GM23338 (cell line): Measurements from ENCODE around the gene C1QTNF8. TPM values are rescaled to one million over a fixed set of nuclear protein-coding genes. Genes with fewer than 3 reads are reported as not detected.

Source experiments
- ATAC-seq: fragments of 200-7000 bp; cut with Tn5 transposase; 3 replicates; pipeline ENCODE4 v1.9.1; 2020
- DNase-seq: peaks from one replicate; pipeline ENCODE4 v3.0.0-alpha.2; 2015; ENCODE audit warnings: low spot score
- H2AFZ ChIP-seq: fragments of 200-600 bp; sonication (generic); 2 replicates; pipeline ENCODE4 v1.8.0; 2016; ENCODE audit warnings: antibody characterized with exemption, mild to moderate bottlenecking, moderate library complexity
- H3F3A ChIP-seq: fragments of 200-600 bp; sonication (generic); replicated peaks from 2 replicates; pipeline ENCODE4 v1.8.0; 2017; ENCODE audit warnings: antibody characterized with exemption, mixed run types, low read depth
- H3K27ac ChIP-seq: fragments of 200-600 bp; sonication (generic); 2 replicates; pipeline ENCODE4 v1.6.1; 2016; ENCODE audit warnings: low read depth
- H3K27me3 ChIP-seq: fragments of 200-600 bp; sonication (generic); 2 replicates; pipeline ENCODE4 v1.8.0; 2016; ENCODE audit warnings: mild to moderate bottlenecking, mixed run types, moderate library complexity; ENCODE audit not compliant: insufficient read depth
- H3K36me3 ChIP-seq: fragments of 200-600 bp; sonication (generic); 2 replicates; pipeline ENCODE4 v1.8.0; 2016; ENCODE audit warnings: mild to moderate bottlenecking; ENCODE audit not compliant: insufficient read depth
- H3K4me1 ChIP-seq: fragments of 200-600 bp; sonication (generic); 2 replicates; pipeline ENCODE4 v1.8.0; 2016; ENCODE audit warnings: mild to moderate bottlenecking, moderate library complexity; ENCODE audit not compliant: insufficient read depth
- H3K4me2 ChIP-seq: fragments of 200-600 bp; sonication (generic); 2 replicates; pipeline ENCODE4 v1.7.1; 2017; ENCODE audit warnings: mixed run types
- H3K4me3 ChIP-seq: fragments of 200-600 bp; sonication (generic); 2 replicates; pipeline ENCODE4 v1.6.1; 2016; ENCODE audit warnings: mixed run types
- H3K79me2 ChIP-seq: fragments of 200-600 bp; sonication (generic); replicated peaks from 2 replicates; pipeline ENCODE4 v1.8.0; 2017; ENCODE audit warnings: mild to moderate bottlenecking; ENCODE audit not compliant: insufficient read depth
- H3K9me2 ChIP-seq: fragments of 200-600 bp; sonication (generic); 2 replicates; pipeline ENCODE4 v1.8.0; 2017; ENCODE audit not compliant: insufficient read depth
- H4K20me1 ChIP-seq: fragments of 200-600 bp; sonication (generic); replicated peaks from 2 replicates; pipeline ENCODE4 v1.8.0; 2017; ENCODE audit warnings: mild to moderate bottlenecking; ENCODE audit not compliant: insufficient read depth
- H3K27ac Mint-ChIP-seq: 2 replicates; pipeline ENCODE4 v1.8.0; 2020; ENCODE audit warnings: inconsistent platforms, mild to moderate bottlenecking, moderate library complexity, mixed read lengths
- H3K27me3 Mint-ChIP-seq: 3 replicates; pipeline ENCODE4 v1.8.0; 2022; ENCODE audit warnings: low read depth, mild to moderate bottlenecking, moderate library complexity, mixed read lengths, inconsistent platforms; ENCODE audit not compliant: insufficient read depth, poor library complexity
- H3K36me3 Mint-ChIP-seq: 3 replicates; pipeline ENCODE4 v1.8.0; 2021; ENCODE audit warnings: low read depth, mild to moderate bottlenecking, inconsistent platforms, moderate library complexity, mixed read lengths
- H3K4me1 Mint-ChIP-seq: 3 replicates; pipeline ENCODE4 v1.8.0; 2020; ENCODE audit warnings: mild to moderate bottlenecking, inconsistent platforms, mixed read lengths
- H3K4me3 Mint-ChIP-seq: 3 replicates; pipeline ENCODE4 v1.8.0; 2021; ENCODE audit warnings: moderate library complexity, mild to moderate bottlenecking, inconsistent platforms, mixed read lengths
- H3K9me3 Mint-ChIP-seq: 3 replicates; pipeline ENCODE4 v1.8.0; 2020; ENCODE audit warnings: moderate library complexity, mild to moderate bottlenecking, inconsistent platforms, mixed read lengths
- CREB1 ChIP-seq: fragments of 250-450 bp; sonication (Bioruptor Pico); IDR thresholded peaks from 2 replicates; pipeline ENCODE4 v1.5.0; 2020; ENCODE audit warnings: low read depth, mild to moderate bottlenecking, moderate library complexity
- EZH2phosphoT487 ChIP-seq: fragments of 200-600 bp; sonication (generic); IDR thresholded peaks from one replicate; pipeline ENCODE4 v1.8.1; 2018; ENCODE audit warnings: antibody characterized with exemption; ENCODE audit not compliant: unreplicated experiment
- JUNB ChIP-seq: IDR thresholded peaks from one replicate; pipeline ENCODE4 v1.6.1; 2016; ENCODE audit warnings: antibody characterized with exemption; ENCODE audit not compliant: unreplicated experiment
- NANOG ChIP-seq: IDR thresholded peaks from 2 replicates; pipeline ENCODE4 v1.6.1; 2016; ENCODE audit warnings: antibody characterized with exemption, borderline replicate concordance
- ZNF114 ChIP-seq: fragments of 250-450 bp; sonication (Bioruptor Pico); IDR thresholded peaks from 2 replicates; pipeline ENCODE4 v1.5.0; 2020; ENCODE audit warnings: mild to moderate bottlenecking, moderate library complexity
- ZNF331 ChIP-seq: fragments of 250-450 bp; sonication (Bioruptor Pico); IDR thresholded peaks from 2 replicates; pipeline ENCODE4 v1.5.0; 2020; ENCODE audit warnings: low read depth, mild to moderate bottlenecking, moderate library complexity
- polyA plus RNA-seq: library from polyadenylated mRNA; unstranded; fragments of >200 nt; fragmentation: Nextera tagmentation; extraction: Ambion mirVana; gene quantifications from 2 replicates; pipeline ENCODE4 v1.2.1, GENCODE V29; 2016
- total RNA-seq: library from RNA; depleted of rRNA; stranded (reverse); fragments of >200 nt; shearing (Covaris generic); gene quantifications from 2 replicates; pipeline ENCODE4 v1.2.3, GENCODE V29; 2014
- TF ChIP-seq, protein P1 (sequence below), 2 experiments: fragments of 200-600 bp in 1 of 2; sonication (generic) in 1 of 2; conservative IDR thresholded peaks; 2 replicates each; pipeline versions ENCODE4 v1.5.1 to v1.6.1; 2016 to 2017; ENCODE audit warnings: antibody characterized with exemption in 2 of 2, low read depth in 2 of 2, mild to moderate bottlenecking in 2 of 2, moderate library complexity in 1 of 2
- TF ChIP-seq, protein P2 (sequence below): IDR thresholded peaks from one replicate; pipeline ENCODE4 v1.6.1; 2018; ENCODE audit warnings: antibody characterized with exemption; ENCODE audit not compliant: unreplicated experiment
- TF ChIP-seq, protein P3 (sequence below): fragments of 250-450 bp; sonication (Bioruptor Pico); IDR thresholded peaks from 2 replicates; pipeline ENCODE4 v1.5.0; 2020; ENCODE audit warnings: mild to moderate bottlenecking, moderate library complexity

Gene C1QTNF8
- total and polyA plus RNA-seq, 2 experiments from 2014 or later, result not detected

DNA sequence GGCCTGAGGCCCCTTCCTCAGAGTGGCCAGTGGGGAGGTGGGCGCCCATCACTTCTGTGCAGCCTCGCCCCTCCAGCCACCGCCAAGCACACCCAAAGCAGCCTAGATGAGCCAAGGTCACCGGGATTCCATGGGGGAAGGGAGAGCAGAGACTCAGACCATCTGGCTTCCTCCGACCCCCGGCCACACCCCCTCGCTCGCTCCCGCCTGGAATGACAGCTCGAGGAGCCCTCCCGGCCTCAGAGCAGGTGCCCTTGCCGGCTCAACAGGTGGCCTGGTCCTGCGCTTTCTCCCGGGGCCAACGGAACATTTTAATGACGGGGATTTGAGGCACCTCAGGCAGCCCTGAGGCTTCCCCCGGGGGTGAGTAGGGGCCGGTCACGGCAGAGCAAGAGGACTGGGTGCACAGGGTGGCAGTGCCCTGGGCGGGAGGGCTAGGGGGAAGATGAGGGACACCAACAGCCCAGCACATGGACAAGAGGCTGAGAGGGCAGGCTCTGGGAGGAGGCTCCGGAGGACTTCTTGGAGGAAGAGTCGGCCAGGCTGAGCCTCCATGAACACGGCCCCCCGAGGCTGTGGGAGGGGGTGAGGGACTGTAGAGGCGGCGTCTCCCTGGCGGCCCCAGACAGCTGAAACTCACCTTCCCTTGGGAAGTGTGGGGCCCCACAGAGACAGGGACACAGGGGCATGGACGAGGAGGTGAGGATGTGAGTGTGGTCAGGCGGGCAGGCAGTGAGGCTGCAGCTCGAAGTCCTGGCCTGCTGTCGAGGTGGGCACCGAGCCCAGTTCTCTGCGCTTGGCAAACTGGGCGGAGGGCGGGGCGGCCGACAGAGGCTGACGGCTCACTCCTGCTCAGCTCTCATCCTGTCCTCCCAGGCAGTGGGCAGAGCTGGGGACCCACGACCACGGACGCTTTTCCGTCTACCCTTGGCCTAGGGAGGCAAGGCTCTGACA is 12.5 kb upstream of the C1QTNF8 start:
- Mint-ChIP-seq H3K27me3 (peaks cover 8% of the 10 kb centered on the region), H3K27ac (no peak overlapping the region), H3K4me1 (no peaks in the 10 kb centered on the region), H3K9me3 (no peaks in the 10 kb centered on the region), H3K4me3 (no peak overlapping the region), H3K36me3 (no peaks in the 10 kb centered on the region)
- Histone ChIP-seq H3F3A (no peaks in the 10 kb centered on the region), H3K79me2 (no peaks in the 10 kb centered on the region), H3K27me3 (no peaks in the 10 kb centered on the region), H3K4me2 (no peak overlapping the region), H3K4me3 (no peak overlapping the region), H2AFZ (no peak overlapping the region), H3K9me2 (no peaks in the 10 kb centered on the region), H4K20me1 (no peaks in the 10 kb centered on the region), H3K4me1 (no peaks in the 10 kb centered on the region), H3K27ac (no peak overlapping the region), H3K36me3 (no peaks in the 10 kb centered on the region)
- TF ChIP-seq JUNB, result no peak
- no peak for TF ChIP-seq NANOG
- peak; percentile 9 for ATAC-seq
- no peak for DNase-seq

DNA sequence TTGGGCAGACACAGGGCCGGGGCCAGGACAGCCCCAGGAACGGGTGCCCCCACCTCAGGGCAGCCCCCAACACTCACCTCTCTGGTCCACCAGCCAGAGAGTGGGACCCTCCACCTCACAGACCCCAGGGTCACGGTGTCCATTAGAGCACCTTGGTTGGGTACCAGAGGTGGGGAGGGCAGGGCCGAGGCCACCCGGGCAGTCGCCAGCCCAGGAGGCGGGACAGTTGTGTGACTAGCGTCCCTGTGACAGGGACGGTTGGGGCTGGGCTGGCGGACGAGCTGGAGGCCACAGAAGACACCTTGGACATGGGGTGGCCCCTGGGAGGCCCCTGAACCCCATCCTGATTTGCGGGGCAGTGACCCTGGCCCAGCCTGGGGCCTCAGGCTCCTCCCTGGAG is 11.7 kb upstream of the C1QTNF8 start:
- H3K27ac Mint-ChIP-seq, result no peak overlapping the region
- TF ChIP-seq CREB1 (no peak), JUNB (no peak), ZNF114 (CRISPR knock-in tag) (no peak), EZH2phosphoT487 (no peak), NANOG (no peak), ZNF331 (no peak)
- TF ChIP-seq, protein P1, sequence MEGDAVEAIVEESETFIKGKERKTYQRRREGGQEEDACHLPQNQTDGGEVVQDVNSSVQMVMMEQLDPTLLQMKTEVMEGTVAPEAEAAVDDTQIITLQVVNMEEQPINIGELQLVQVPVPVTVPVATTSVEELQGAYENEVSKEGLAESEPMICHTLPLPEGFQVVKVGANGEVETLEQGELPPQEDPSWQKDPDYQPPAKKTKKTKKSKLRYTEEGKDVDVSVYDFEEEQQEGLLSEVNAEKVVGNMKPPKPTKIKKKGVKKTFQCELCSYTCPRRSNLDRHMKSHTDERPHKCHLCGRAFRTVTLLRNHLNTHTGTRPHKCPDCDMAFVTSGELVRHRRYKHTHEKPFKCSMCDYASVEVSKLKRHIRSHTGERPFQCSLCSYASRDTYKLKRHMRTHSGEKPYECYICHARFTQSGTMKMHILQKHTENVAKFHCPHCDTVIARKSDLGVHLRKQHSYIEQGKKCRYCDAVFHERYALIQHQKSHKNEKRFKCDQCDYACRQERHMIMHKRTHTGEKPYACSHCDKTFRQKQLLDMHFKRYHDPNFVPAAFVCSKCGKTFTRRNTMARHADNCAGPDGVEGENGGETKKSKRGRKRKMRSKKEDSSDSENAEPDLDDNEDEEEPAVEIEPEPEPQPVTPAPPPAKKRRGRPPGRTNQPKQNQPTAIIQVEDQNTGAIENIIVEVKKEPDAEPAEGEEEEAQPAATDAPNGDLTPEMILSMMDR (conservative IDR thresholded peaks at IDR 0.05; ENCODE audit: low read depth in 2 of 2), result no peak
- TF ChIP-seq, protein P2, sequence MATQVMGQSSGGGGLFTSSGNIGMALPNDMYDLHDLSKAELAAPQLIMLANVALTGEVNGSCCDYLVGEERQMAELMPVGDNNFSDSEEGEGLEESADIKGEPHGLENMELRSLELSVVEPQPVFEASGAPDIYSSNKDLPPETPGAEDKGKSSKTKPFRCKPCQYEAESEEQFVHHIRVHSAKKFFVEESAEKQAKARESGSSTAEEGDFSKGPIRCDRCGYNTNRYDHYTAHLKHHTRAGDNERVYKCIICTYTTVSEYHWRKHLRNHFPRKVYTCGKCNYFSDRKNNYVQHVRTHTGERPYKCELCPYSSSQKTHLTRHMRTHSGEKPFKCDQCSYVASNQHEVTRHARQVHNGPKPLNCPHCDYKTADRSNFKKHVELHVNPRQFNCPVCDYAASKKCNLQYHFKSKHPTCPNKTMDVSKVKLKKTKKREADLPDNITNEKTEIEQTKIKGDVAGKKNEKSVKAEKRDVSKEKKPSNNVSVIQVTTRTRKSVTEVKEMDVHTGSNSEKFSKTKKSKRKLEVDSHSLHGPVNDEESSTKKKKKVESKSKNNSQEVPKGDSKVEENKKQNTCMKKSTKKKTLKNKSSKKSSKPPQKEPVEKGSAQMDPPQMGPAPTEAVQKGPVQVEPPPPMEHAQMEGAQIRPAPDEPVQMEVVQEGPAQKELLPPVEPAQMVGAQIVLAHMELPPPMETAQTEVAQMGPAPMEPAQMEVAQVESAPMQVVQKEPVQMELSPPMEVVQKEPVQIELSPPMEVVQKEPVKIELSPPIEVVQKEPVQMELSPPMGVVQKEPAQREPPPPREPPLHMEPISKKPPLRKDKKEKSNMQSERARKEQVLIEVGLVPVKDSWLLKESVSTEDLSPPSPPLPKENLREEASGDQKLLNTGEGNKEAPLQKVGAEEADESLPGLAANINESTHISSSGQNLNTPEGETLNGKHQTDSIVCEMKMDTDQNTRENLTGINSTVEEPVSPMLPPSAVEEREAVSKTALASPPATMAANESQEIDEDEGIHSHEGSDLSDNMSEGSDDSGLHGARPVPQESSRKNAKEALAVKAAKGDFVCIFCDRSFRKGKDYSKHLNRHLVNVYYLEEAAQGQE, result no peak
- TF ChIP-seq, protein P3, sequence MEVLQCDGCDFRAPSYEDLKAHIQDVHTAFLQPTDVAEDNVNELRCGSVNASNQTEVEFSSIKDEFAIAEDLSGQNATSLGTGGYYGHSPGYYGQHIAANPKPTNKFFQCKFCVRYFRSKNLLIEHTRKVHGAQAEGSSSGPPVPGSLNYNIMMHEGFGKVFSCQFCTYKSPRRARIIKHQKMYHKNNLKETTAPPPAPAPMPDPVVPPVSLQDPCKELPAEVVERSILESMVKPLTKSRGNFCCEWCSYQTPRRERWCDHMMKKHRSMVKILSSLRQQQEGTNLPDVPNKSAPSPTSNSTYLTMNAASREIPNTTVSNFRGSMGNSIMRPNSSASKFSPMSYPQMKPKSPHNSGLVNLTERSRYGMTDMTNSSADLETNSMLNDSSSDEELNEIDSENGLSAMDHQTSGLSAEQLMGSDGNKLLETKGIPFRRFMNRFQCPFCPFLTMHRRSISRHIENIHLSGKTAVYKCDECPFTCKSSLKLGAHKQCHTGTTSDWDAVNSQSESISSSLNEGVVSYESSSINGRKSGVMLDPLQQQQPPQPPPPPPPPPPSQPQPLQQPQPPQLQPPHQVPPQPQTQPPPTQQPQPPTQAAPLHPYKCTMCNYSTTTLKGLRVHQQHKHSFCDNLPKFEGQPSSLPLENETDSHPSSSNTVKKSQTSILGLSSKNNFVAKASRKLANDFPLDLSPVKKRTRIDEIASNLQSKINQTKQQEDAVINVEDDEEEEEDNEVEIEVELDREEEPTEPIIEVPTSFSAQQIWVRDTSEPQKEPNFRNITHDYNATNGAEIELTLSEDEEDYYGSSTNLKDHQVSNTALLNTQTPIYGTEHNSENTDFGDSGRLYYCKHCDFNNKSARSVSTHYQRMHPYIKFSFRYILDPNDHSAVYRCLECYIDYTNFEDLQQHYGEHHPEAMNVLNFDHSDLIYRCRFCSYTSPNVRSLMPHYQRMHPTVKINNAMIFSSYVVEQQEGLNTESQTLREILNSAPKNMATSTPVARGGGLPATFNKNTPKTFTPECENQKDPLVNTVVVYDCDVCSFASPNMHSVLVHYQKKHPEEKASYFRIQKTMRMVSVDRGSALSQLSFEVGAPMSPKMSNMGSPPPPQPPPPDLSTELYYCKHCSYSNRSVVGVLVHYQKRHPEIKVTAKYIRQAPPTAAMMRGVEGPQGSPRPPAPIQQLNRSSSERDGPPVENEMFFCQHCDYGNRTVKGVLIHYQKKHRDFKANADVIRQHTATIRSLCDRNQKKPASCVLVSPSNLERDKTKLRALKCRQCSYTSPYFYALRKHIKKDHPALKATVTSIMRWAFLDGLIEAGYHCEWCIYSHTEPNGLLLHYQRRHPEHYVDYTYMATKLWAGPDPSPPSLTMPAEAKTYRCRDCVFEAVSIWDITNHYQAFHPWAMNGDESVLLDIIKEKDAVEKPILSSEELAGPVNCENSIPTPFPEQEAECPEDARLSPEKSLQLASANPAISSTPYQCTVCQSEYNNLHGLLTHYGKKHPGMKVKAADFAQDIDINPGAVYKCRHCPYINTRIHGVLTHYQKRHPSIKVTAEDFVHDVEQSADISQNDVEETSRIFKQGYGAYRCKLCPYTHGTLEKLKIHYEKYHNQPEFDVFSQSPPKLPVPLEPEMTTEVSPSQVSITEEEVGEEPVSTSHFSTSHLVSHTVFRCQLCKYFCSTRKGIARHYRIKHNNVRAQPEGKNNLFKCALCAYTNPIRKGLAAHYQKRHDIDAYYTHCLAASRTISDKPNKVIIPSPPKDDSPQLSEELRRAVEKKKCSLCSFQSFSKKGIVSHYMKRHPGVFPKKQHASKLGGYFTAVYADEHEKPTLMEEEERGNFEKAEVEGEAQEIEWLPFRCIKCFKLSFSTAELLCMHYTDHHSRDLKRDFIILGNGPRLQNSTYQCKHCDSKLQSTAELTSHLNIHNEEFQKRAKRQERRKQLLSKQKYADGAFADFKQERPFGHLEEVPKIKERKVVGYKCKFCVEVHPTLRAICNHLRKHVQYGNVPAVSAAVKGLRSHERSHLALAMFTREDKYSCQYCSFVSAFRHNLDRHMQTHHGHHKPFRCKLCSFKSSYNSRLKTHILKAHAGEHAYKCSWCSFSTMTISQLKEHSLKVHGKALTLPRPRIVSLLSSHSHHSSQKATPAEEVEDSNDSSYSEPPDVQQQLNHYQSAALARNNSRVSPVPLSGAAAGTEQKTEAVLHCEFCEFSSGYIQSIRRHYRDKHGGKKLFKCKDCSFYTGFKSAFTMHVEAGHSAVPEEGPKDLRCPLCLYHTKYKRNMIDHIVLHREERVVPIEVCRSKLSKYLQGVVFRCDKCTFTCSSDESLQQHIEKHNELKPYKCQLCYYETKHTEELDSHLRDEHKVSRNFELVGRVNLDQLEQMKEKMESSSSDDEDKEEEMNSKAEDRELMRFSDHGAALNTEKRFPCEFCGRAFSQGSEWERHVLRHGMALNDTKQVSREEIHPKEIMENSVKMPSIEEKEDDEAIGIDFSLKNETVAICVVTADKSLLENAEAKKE, result no peak

More for the DNA sequence above, 11.7 kb upstream of the C1QTNF8 start:
- peaks cover 8% of the 10 kb centered on the region for H3K27me3 Mint-ChIP-seq
- DNase-seq (no peak), ATAC-seq (no peak)
- H3K4me3 Mint-ChIP-seq, result no peak overlapping the region
- H4K20me1 ChIP-seq, result no peaks in the 10 kb centered on the region
- H3K9me3 Mint-ChIP-seq, result no peaks in the 10 kb centered on the region
- H2AFZ ChIP-seq, result no peak overlapping the region
- H3K27ac ChIP-seq, result no peak overlapping the region
- H3K4me1 ChIP-seq, result no peaks in the 10 kb centered on the region
- no peaks in the 10 kb centered on the region for H3K79me2 ChIP-seq
- H3K9me2 ChIP-seq, result no peaks in the 10 kb centered on the region
- H3K4me1 Mint-ChIP-seq, result no peaks in the 10 kb centered on the region
- H3K4me2 ChIP-seq, result no peak overlapping the region
- no peak overlapping the region for H3K4me3 ChIP-seq
- H3K36me3 Mint-ChIP-seq, result no peaks in the 10 kb centered on the region
- no peaks in the 10 kb centered on the region for H3K27me3 ChIP-seq
- H3K36me3 ChIP-seq, result no peaks in the 10 kb centered on the region
- H3F3A ChIP-seq, result no peaks in the 10 kb centered on the region
